H9 (cell line): Measurements from ENCODE around the gene RNF224. TPM values are rescaled to one million over a fixed set of nuclear protein-coding genes. Genes with fewer than 3 reads are reported as not detected.

Source experiments
- DNase-seq: peaks from one replicate; pipeline ENCODE4 v3.0.0-alpha.2; 2017
- H2AFZ ChIP-seq: one replicate; pipeline ENCODE4 v1.6.1; 2013; ENCODE audit warnings: mild to moderate bottlenecking, low read length, control low read depth, moderate library complexity
- H2AK5ac ChIP-seq: 2 replicates; pipeline ENCODE4 v1.6.1; 2013; ENCODE audit warnings: low read length, control low read depth, mixed read lengths; ENCODE audit not compliant: insufficient read length
- H2BK120ac ChIP-seq: one replicate; pipeline ENCODE4 v1.6.1; 2013; ENCODE audit warnings: low read depth, mild to moderate bottlenecking, low read length, control low read depth, inconsistent platforms; ENCODE audit not compliant: poor library complexity, severe bottlenecking
- H2BK12ac ChIP-seq: 2 replicates; pipeline ENCODE4 v1.6.1; 2013; ENCODE audit warnings: low read length, control low read depth, mixed read lengths, low read depth; ENCODE audit not compliant: insufficient read length
- H2BK15ac ChIP-seq: 2 replicates; pipeline ENCODE4 v1.6.1; 2013; ENCODE audit warnings: low read depth, low read length, control low read depth
- H2BK20ac ChIP-seq: one replicate; pipeline ENCODE4 v1.6.1; 2013; ENCODE audit warnings: low read depth, mild to moderate bottlenecking, low read length, control low read depth, inconsistent platforms; ENCODE audit not compliant: poor library complexity, severe bottlenecking
- H2BK5ac ChIP-seq: 2 replicates; pipeline ENCODE4 v1.6.1; 2013; ENCODE audit warnings: low read length, control low read depth, mixed read lengths; ENCODE audit not compliant: insufficient read length
- H3K14ac ChIP-seq: 2 replicates; pipeline ENCODE4 v1.6.1; 2013; ENCODE audit warnings: low read length, control low read depth; ENCODE audit not compliant: insufficient read depth
- H3K18ac ChIP-seq: 2 replicates; pipeline ENCODE4 v1.6.1; 2013; ENCODE audit warnings: low read depth, mild to moderate bottlenecking, mixed read lengths, low read length, control low read depth; ENCODE audit not compliant: insufficient read length
- H3K23ac ChIP-seq: 2 replicates; pipeline ENCODE4 v1.6.1; 2013; ENCODE audit warnings: low read length, control low read depth, mixed read lengths, low read depth; ENCODE audit not compliant: insufficient read length
- H3K23me2 ChIP-seq: 2 replicates; pipeline ENCODE4 v1.6.1; 2013; ENCODE audit warnings: low read depth, mild to moderate bottlenecking, mixed read lengths, low read length, control low read depth; ENCODE audit not compliant: insufficient read length, poor library complexity, severe bottlenecking
- H3K27ac ChIP-seq: 2 replicates; pipeline ENCODE4 v1.5.1; 2013; ENCODE audit warnings: low read length, control low read depth, mixed read lengths, low read depth; ENCODE audit not compliant: insufficient read length
- H3K27me3 ChIP-seq: 2 replicates; pipeline ENCODE4 v1.6.1; 2013; ENCODE audit warnings: low read length, control low read depth, inconsistent platforms; ENCODE audit not compliant: insufficient read depth
- H3K4ac ChIP-seq: 2 replicates; pipeline ENCODE4 v1.6.1; 2013; ENCODE audit warnings: low read depth, mild to moderate bottlenecking, control low read depth, inconsistent platforms, low read length, moderate library complexity
- H3K4me1 ChIP-seq: 2 replicates; pipeline ENCODE4 v1.6.1; 2013; ENCODE audit warnings: low read length, control low read depth, inconsistent platforms; ENCODE audit not compliant: insufficient read depth
- H3K4me2 ChIP-seq: 2 replicates; pipeline ENCODE4 v1.6.1; 2013; ENCODE audit warnings: low read length, control low read depth, mixed read lengths; ENCODE audit not compliant: insufficient read length, insufficient read depth
- H3K56ac ChIP-seq: 2 replicates; pipeline ENCODE4 v1.6.1; 2013; ENCODE audit warnings: low read depth, mild to moderate bottlenecking, mixed read lengths, low read length, control low read depth; ENCODE audit not compliant: insufficient read length
- H3K79me1 ChIP-seq: 2 replicates; pipeline ENCODE4 v1.6.1; 2013; ENCODE audit warnings: low read depth, mild to moderate bottlenecking, moderate library complexity, low read length, control low read depth, inconsistent platforms; ENCODE audit not compliant: insufficient read depth, poor library complexity, severe bottlenecking
- H3K79me2 ChIP-seq: 2 replicates; pipeline ENCODE4 v1.6.1; 2013; ENCODE audit warnings: low read length, control low read depth, inconsistent platforms; ENCODE audit not compliant: insufficient read depth
- H3K9ac ChIP-seq: 2 replicates; pipeline ENCODE4 v1.6.1; 2013; ENCODE audit warnings: low read length, control low read depth, mixed read lengths; ENCODE audit not compliant: insufficient read length; ENCODE audit errors: extremely low read depth
- H3K9me3 ChIP-seq: one replicate; pipeline ENCODE4 v1.6.1; 2013; ENCODE audit warnings: low read depth, low read length, inconsistent platforms; ENCODE audit not compliant: control insufficient read depth
- H3T11ph ChIP-seq: one replicate; pipeline ENCODE4 v1.6.1; 2013; ENCODE audit warnings: mild to moderate bottlenecking, low read length, control low read depth, inconsistent platforms
- H4K20me1 ChIP-seq: one replicate; pipeline ENCODE4 v1.6.1; 2013; ENCODE audit not compliant: control insufficient read depth, insufficient read length, insufficient read depth
- H4K5ac ChIP-seq: 2 replicates; pipeline ENCODE4 v1.6.1; 2013; ENCODE audit warnings: low read depth, mild to moderate bottlenecking, mixed read lengths, low read length, control low read depth; ENCODE audit not compliant: insufficient read length
- H4K8ac ChIP-seq: replicated peaks from 2 replicates; pipeline ENCODE4 v1.6.1; 2013; ENCODE audit warnings: low read length, control low read depth, mixed read lengths, low read depth; ENCODE audit not compliant: insufficient read length
- H4K91ac ChIP-seq: 2 replicates; pipeline ENCODE4 v1.6.1; 2013; ENCODE audit warnings: low read depth, mild to moderate bottlenecking, moderate library complexity, mixed read lengths, low read length, control low read depth; ENCODE audit not compliant: insufficient read length
- H3K27ac Mint-ChIP-seq, 3 experiments: 2 replicates in 2 of 3; 3 replicates in 1 of 3; pipeline ENCODE4 v1.8.0; 2020 to 2021; ENCODE audit warnings: mixed read lengths in 3 of 3, mild to moderate bottlenecking in 1 of 3, moderate library complexity in 1 of 3
- H3K27me3 Mint-ChIP-seq: 2 replicates; pipeline ENCODE4 v1.8.0; 2021; ENCODE audit warnings: low read depth, mild to moderate bottlenecking, moderate library complexity, mixed read lengths
- H3K36me3 Mint-ChIP-seq, 3 experiments: 2 replicates in 2 of 3; 3 replicates in 1 of 3; pipeline ENCODE4 v1.8.0; 2020 to 2021; ENCODE audit warnings: low read depth in 3 of 3, mixed read lengths in 3 of 3; ENCODE audit not compliant: insufficient read depth in 1 of 3
- H3K4me1 Mint-ChIP-seq, 2 experiments: 2 replicates each; pipeline ENCODE4 v1.8.0; 2020; ENCODE audit warnings: mixed read lengths in 2 of 2
- H3K4me3 Mint-ChIP-seq, 2 experiments: 2 replicates in 1 of 2; 3 replicates in 1 of 2; pipeline ENCODE4 v1.8.0; 2020 to 2021; ENCODE audit warnings: mild to moderate bottlenecking in 2 of 2, mixed read lengths in 2 of 2, moderate library complexity in 1 of 2
- H3K9me3 Mint-ChIP-seq, 2 experiments: 2 replicates in 1 of 2; 3 replicates in 1 of 2; pipeline ENCODE4 v1.8.0; 2020; ENCODE audit warnings: mild to moderate bottlenecking in 2 of 2, mixed read lengths in 2 of 2, moderate library complexity in 1 of 2
- WGBS: extraction: QIAGEN DNeasy Blood & Tissue Kit; methylation state at CpG from one replicate; pipeline ENCODE4 v1.1.7; 2013; ENCODE audit warnings: missing lambda C conversion rate, low lambda C conversion rate, mixed read lengths; ENCODE audit not compliant: insufficient read length; ENCODE audit errors: extremely low coverage; 5-methylcytosine and 5-hydroxymethylcytosine counted together
- total RNA-seq: library from RNA; stranded (reverse); gene quantifications from 2 replicates; pipeline ENCODE4 v1.2.1, GENCODE V29; 2021
- TF ChIP-seq, protein P1 (sequence below): fragments of 200-600 bp; sonication (generic); conservative IDR thresholded peaks from 3 replicates; pipeline ENCODE4 v1.8.0; 2021; ENCODE audit warnings: antibody characterized with exemption, mild to moderate bottlenecking

Gene RNF224
- total RNA-seq, 1 experiment from 2014 or later: 0.15 TPM

DNA sequence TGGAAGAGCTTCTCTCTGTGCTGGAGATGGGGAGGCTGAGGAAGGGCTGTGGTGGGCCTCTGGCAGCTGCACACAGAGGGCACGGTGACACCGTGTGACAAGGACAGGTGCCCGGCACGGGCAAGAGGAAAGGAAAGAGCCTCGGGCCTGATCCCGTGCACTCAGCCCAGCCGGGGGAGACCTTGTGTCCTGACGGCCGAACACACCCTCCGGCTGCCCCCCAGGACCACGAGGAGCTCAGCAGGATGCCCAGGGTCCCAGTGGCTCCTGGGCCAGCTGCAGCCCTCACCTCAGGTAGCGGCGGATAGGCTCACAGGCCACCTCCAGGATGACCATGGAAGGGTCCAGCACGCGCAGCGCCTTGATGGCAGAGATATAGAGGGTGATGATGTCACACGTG, 44.5 kb upstream of the RNF224 start:
- no peak overlapping the region for H3T11ph ChIP-seq
- no peak overlapping the region for H3K18ac ChIP-seq
- H2BK5ac ChIP-seq: no peak overlapping the region
- no peak overlapping the region for H2BK20ac ChIP-seq
- no peak overlapping the region for H3K4me3 Mint-ChIP-seq
- H2AFZ ChIP-seq: no peak overlapping the region
- peaks cover 9 to 13% of the 10 kb centered on the region in 2 experiments for H3K4me1 Mint-ChIP-seq
- no peaks in the 10 kb centered on the region for H3K4me1 ChIP-seq
- TF ChIP-seq, protein P1, sequence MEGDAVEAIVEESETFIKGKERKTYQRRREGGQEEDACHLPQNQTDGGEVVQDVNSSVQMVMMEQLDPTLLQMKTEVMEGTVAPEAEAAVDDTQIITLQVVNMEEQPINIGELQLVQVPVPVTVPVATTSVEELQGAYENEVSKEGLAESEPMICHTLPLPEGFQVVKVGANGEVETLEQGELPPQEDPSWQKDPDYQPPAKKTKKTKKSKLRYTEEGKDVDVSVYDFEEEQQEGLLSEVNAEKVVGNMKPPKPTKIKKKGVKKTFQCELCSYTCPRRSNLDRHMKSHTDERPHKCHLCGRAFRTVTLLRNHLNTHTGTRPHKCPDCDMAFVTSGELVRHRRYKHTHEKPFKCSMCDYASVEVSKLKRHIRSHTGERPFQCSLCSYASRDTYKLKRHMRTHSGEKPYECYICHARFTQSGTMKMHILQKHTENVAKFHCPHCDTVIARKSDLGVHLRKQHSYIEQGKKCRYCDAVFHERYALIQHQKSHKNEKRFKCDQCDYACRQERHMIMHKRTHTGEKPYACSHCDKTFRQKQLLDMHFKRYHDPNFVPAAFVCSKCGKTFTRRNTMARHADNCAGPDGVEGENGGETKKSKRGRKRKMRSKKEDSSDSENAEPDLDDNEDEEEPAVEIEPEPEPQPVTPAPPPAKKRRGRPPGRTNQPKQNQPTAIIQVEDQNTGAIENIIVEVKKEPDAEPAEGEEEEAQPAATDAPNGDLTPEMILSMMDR: no peak
- H4K91ac ChIP-seq: no peak overlapping the region
- no peak overlapping the region for H3K4me2 ChIP-seq
- H3K56ac ChIP-seq: no peak overlapping the region
- no peak overlapping the region for H2BK15ac ChIP-seq
- DNase-seq: no peak
- no peaks in the 10 kb centered on the region for H3K9me3 ChIP-seq
- no peak overlapping the region for H2AK5ac ChIP-seq
- no CpG with 5 or more reads among the region's 17 CpGs for WGBS
- H3K4ac ChIP-seq: no peak overlapping the region
- H3K27me3 Mint-ChIP-seq: no peaks in the 10 kb centered on the region
- peak overlapping the region in 1 of 3 experiments; percentile 74; a peak in 1 of 7 replicates for H3K27ac Mint-ChIP-seq
- H4K20me1 ChIP-seq: peaks cover 2% of the 10 kb centered on the region
- no peak overlapping the region for H3K14ac ChIP-seq
- H3K23ac ChIP-seq: no peak overlapping the region
- no peak overlapping the region for H2BK120ac ChIP-seq
- peaks cover 7 to 57% (median 50%) of the 10 kb centered on the region in 3 experiments; a peak in 6 of 7 replicates for H3K36me3 Mint-ChIP-seq
- H4K8ac ChIP-seq: no peak overlapping the region
- H3K79me2 ChIP-seq: peaks cover 8% of the 10 kb centered on the region; the same call in 1 of the 2 replicates
- no peaks in the 10 kb centered on the region for H3K9me3 Mint-ChIP-seq
- H3K27ac ChIP-seq: no peak overlapping the region
- H3K9ac ChIP-seq: no peak overlapping the region
- no peaks in the 10 kb centered on the region for H3K27me3 ChIP-seq
- no peak overlapping the region for H4K5ac ChIP-seq
- no peak overlapping the region for H2BK12ac ChIP-seq
- peaks cover 4% of the 10 kb centered on the region for H3K23me2 ChIP-seq
- peaks cover 5% of the 10 kb centered on the region for H3K79me1 ChIP-seq
